Natural killer cell (primary cell): ENCODE measurements around the gene RNF182. TPM values are rescaled to one million over a fixed set of nuclear protein-coding genes. Genes with fewer than 3 reads are reported as not detected.

Source experiments
- ATAC-seq, 3 donors: fragments of 150-1000 bp in 2 of 3; fragments of 200-7000 bp in 1 of 3; cut with Tn5 transposase; 1 replicate in 1 of 3; 2 replicates in 2 of 3; pipeline ENCODE4 v1.10.0; 2021; ENCODE audit warnings: mild to moderate bottlenecking in 2 of 3, moderate library complexity in 2 of 3
- DNase-seq, 2 donors: peaks; one replicate each; pipeline versions ENCODE4 v3.0.0 to v3.0.0-alpha.2; 2013 to 2021; ENCODE audit warnings: mixed read lengths in 1 of 2
- H3K27ac ChIP-seq: one replicate; pipeline ENCODE4 v1.5.1; 2013; ENCODE audit warnings: mild to moderate bottlenecking, low read length
- H3K27me3 ChIP-seq: one replicate; pipeline ENCODE4 v1.6.1; 2013; ENCODE audit warnings: low read length; ENCODE audit not compliant: control insufficient read depth, insufficient read depth
- H3K36me3 ChIP-seq: one replicate; pipeline ENCODE4 v1.6.1; 2013; ENCODE audit warnings: low read length; ENCODE audit not compliant: control insufficient read depth, insufficient read depth
- H3K4me1 ChIP-seq: one replicate; pipeline ENCODE4 v1.6.1; 2013; ENCODE audit warnings: low read length; ENCODE audit not compliant: control insufficient read depth, insufficient read depth
- H3K4me3 ChIP-seq: one replicate; pipeline ENCODE4 v1.5.1; 2013; ENCODE audit warnings: low read length
- H3K9me3 ChIP-seq: one replicate; pipeline ENCODE4 v1.6.1; 2013; ENCODE audit warnings: low read length; ENCODE audit not compliant: control insufficient read depth, insufficient read depth
- H3K27ac Mint-ChIP-seq, 2 donors: one replicate each; pipeline ENCODE4 v1.8.0; 2022; ENCODE audit warnings: mild to moderate bottlenecking in 2 of 2, mixed read lengths in 2 of 2, moderate library complexity in 1 of 2
- H3K27me3 Mint-ChIP-seq, 2 donors: one replicate each; pipeline ENCODE4 v1.8.0; 2022; ENCODE audit warnings: low read depth in 2 of 2, mixed read lengths in 2 of 2
- H3K36me3 Mint-ChIP-seq: one replicate; pipeline ENCODE4 v1.8.0; 2022; ENCODE audit warnings: mixed read lengths
- H3K4me1 Mint-ChIP-seq, 2 donors: one replicate each; pipeline ENCODE4 v1.8.0; 2022; ENCODE audit warnings: mixed read lengths in 2 of 2
- H3K4me3 Mint-ChIP-seq: one replicate; pipeline ENCODE4 v1.8.0; 2022; ENCODE audit warnings: mild to moderate bottlenecking, moderate library complexity, mixed read lengths
- H3K9me3 Mint-ChIP-seq, 2 donors: one replicate each; pipeline ENCODE4 v1.8.0; 2022; ENCODE audit warnings: mixed read lengths in 2 of 2
- WGBS: methylation state at CpG from one replicate; pipeline ENCODE4 v1.1.7; 2013; ENCODE audit warnings: missing lambda C conversion rate; ENCODE audit not compliant: insufficient coverage; 5-methylcytosine and 5-hydroxymethylcytosine counted together
- intact Hi-C: fragments of 100-400 bp; cut with micrococcal nuclease; formaldehyde crosslinking; loops from one replicate; pipeline ENCODE4 v1.14.2; 2022
- total RNA-seq, 4 donors: library from RNA; stranded (reverse); fragments of 120-200 nt in 1 of 4; gene quantifications; one replicate each; pipeline versions ENCODE4 v1.2.3 to v1.2.4, GENCODE V29; 2013 to 2022
- TF ChIP-seq, protein P1 (sequence below): fragments of 200-600 bp; IDR thresholded peaks from one replicate; pipeline ENCODE4 v1.8.0; 2022; ENCODE audit warnings: antibody characterized with exemption

The RNF182 gene
- total RNA-seq, 3 donors from 2014 or later (not counting 1 experiment from before 2014, with no cell fraction given), result not detected

DNA sequence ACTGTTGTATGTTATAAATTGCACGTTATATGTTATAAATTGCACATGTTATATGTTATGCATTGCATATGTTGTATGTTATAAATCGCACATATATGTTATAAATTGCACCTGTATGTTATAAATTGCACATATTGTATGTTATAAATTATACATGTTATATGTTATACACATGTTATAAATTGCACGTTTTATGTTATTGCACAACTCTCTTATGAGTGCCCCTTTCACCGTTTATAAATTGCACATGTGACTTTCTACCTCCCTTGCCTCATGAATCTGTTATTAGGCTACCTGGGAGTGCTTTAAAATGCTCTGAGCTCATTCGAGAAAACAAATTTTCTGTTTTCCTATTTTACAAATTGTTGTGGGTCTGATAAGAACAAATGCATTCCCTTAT is 84.1 kb downstream of the RNF182 start:
- Mint-ChIP-seq H3K4me1 (no peaks in the 10 kb centered on the region), H3K27me3 (peaks cover 15 to 64% of the 10 kb centered on the region in 2 donors), H3K4me3 (no peak overlapping the region), H3K9me3 (peaks cover 0 to 2% of the 10 kb centered on the region in 2 donors), H3K36me3 (no peaks in the 10 kb centered on the region), H3K27ac (no peak overlapping the region)
- ATAC-seq (no peak), DNase-seq (no peak)
- no peak overlapping the region for H3K4me3 ChIP-seq
- no peaks in the 10 kb centered on the region for H3K36me3 ChIP-seq
- no peaks in the 10 kb centered on the region for H3K9me3 ChIP-seq
- no peaks in the 10 kb centered on the region for H3K4me1 ChIP-seq
- intact Hi-C loops, result no loop called here
- WGBS, result 93% methylated on average over 3 of the region's 5 CpGs
- TF ChIP-seq, protein P1, sequence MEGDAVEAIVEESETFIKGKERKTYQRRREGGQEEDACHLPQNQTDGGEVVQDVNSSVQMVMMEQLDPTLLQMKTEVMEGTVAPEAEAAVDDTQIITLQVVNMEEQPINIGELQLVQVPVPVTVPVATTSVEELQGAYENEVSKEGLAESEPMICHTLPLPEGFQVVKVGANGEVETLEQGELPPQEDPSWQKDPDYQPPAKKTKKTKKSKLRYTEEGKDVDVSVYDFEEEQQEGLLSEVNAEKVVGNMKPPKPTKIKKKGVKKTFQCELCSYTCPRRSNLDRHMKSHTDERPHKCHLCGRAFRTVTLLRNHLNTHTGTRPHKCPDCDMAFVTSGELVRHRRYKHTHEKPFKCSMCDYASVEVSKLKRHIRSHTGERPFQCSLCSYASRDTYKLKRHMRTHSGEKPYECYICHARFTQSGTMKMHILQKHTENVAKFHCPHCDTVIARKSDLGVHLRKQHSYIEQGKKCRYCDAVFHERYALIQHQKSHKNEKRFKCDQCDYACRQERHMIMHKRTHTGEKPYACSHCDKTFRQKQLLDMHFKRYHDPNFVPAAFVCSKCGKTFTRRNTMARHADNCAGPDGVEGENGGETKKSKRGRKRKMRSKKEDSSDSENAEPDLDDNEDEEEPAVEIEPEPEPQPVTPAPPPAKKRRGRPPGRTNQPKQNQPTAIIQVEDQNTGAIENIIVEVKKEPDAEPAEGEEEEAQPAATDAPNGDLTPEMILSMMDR, result no peak
- no peak overlapping the region for H3K27ac ChIP-seq
- H3K27me3 ChIP-seq, result no peaks in the 10 kb centered on the region

DNA sequence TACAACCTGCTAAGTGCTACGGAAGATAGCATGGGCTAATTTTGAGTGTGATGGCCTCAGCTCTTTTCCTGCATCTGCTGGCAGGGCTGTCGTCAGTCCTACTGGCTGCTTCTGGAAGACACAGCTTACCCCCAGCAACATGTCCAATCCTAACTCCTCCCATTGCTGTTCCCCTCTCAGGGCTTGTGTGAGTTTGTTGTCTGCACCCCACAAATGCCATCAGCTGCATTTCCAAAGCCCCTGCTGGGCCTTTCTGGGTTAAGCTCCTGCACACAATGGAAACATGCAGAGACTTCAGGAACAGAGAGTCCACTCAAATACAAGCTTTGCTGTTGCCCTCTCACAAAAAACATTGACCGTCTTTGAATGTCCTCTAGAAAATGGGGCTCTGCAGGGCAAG is 84.7 kb downstream of the RNF182 start:
- no peak overlapping the region for H3K27ac ChIP-seq
- ATAC-seq (no peak), DNase-seq (no peak)
- H3K36me3 ChIP-seq, result no peaks in the 10 kb centered on the region
- H3K27me3 ChIP-seq, result no peaks in the 10 kb centered on the region
- Mint-ChIP-seq H3K4me1 (no peaks in the 10 kb centered on the region), H3K4me3 (no peak overlapping the region), H3K9me3 (peaks cover 0 to 2% of the 10 kb centered on the region in 2 donors), H3K27me3 (peaks cover 17 to 63% of the 10 kb centered on the region in 2 donors), H3K27ac (no peak overlapping the region), H3K36me3 (no peaks in the 10 kb centered on the region)
- intact Hi-C loops, result no loop called here
- WGBS, result 86% methylated on average over 3 of the region's 3 CpGs
- TF ChIP-seq, protein P1, result no peak
- no peaks in the 10 kb centered on the region for H3K9me3 ChIP-seq
- no peak overlapping the region for H3K4me3 ChIP-seq
- no peaks in the 10 kb centered on the region for H3K4me1 ChIP-seq

DNA sequence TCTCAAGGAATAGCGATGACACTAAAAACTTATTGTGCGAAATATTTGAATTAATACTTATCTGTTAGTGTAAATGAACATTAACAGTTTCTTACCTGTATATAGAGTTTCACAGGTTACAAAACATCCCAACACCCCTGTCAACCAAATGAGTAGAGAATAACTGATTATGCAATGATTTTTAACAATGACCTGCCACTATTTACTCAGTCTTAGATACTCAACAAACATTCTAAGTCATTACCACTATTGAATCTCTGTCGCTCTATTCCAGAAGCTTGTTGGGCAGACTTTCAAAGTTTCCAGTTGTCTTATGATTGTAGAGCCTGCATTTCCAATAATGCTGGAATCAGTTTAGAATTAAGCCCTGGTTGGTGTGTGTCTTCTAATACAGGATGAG is 85.5 kb downstream of the RNF182 start:
- no peak for ATAC-seq
- 91% methylated on average over 1 of the region's 3 CpGs for WGBS
- H3K9me3 Mint-ChIP-seq, result peaks cover 0 to 2% of the 10 kb centered on the region in 2 donors
- TF ChIP-seq, protein P1, result no peak
- no peak for DNase-seq
- Histone ChIP-seq H3K27me3 (no peaks in the 10 kb centered on the region), H3K4me1 (no peaks in the 10 kb centered on the region), H3K27ac (no peak overlapping the region), H3K36me3 (no peaks in the 10 kb centered on the region), H3K9me3 (no peaks in the 10 kb centered on the region), H3K4me3 (no peak overlapping the region)
- no peak overlapping the region for H3K27ac Mint-ChIP-seq
- intact Hi-C loops, result no loop called here
- no peak overlapping the region for H3K4me3 Mint-ChIP-seq
- H3K27me3 Mint-ChIP-seq, result peaks cover 15 to 63% of the 10 kb centered on the region in 2 donors
- H3K36me3 Mint-ChIP-seq, result no peaks in the 10 kb centered on the region
- no peaks in the 10 kb centered on the region for H3K4me1 Mint-ChIP-seq

DNA sequence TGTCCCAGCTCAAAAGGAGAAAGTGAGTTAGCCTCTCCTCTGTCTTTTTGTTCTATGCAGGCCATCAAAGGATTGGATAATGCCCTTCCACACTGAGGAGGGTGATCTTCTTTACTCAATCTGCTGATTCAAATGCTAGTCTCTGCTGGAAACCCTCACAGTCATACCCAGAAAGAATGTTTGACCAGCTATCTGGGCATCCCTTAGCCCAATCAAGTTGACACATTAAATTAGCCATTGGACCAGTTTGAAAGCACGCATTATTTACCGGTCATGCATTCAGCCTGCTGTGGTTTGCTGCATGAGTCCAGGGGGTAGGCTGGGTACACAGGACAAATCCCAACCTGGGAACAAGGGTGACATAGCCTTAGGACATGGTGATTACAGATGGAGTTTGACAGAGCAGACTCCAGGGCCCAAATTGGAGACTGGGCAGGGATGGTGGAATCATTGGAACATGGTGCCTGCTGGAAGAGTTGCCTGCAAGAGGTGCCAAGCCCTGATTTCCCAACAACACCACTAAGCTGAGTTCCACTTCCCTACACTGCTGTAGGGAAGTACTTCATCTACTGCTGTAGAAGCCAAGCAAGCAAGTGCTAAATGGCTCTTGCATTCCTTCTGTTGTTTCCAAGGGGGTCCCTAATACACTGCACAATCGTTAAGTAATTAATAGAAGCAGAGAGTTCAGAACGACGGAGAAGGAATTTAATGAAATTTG is 87.7 kb downstream of the RNF182 start:
- Mint-ChIP-seq H3K9me3 (peaks cover 0 to 2% of the 10 kb centered on the region in 2 donors), H3K4me1 (no peaks in the 10 kb centered on the region), H3K27me3 (peaks cover 25 to 53% of the 10 kb centered on the region in 2 donors), H3K4me3 (no peak overlapping the region), H3K36me3 (no peaks in the 10 kb centered on the region), H3K27ac (no peak overlapping the region)
- H3K27me3 ChIP-seq, result no peaks in the 10 kb centered on the region
- no peak for ATAC-seq
- H3K9me3 ChIP-seq, result no peaks in the 10 kb centered on the region
- no peak overlapping the region for H3K4me3 ChIP-seq
- H3K27ac ChIP-seq, result no peak overlapping the region
- H3K36me3 ChIP-seq, result no peaks in the 10 kb centered on the region
- no peak for DNase-seq
- TF ChIP-seq, protein P1, result no peak
- WGBS, result 97% methylated on average over 5 of the region's 5 CpGs
- H3K4me1 ChIP-seq, result no peaks in the 10 kb centered on the region
- intact Hi-C loops, result no loop called here
